NCI-H187 treated with DMSO at 0.1 percent for 48 hours (cell line): ENCODE measurements around the gene PTPRM.

Source experiments
- DNase-seq: peaks from one replicate; lab custom pipeline; 2025; lab: John Stamatoyannopoulos, UW

PTPRM gene

DNA sequence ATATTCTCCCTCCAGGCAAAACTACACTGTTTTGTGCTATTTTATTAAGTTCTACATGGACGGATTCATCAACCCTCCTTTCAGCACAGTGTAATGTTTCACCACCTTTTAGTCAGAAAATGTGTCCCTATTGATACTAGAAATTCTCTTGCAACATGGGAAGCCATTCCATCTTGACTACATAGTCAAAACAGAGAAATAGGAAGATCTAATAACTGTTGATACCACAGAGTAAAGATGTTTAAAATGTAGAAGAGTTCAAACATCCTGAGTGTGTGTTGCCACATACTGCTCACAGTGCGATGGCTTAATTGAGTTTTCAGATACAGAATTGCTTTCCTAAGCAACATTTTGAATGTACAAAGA, 549.9 kb downstream of the PTPRM start:
- no peak for DNase-seq

GRCh38 chr18:8121101-8121500, 554.0 kb downstream of the PTPRM start:
- no peak for DNase-seq

GRCh38 chr18:8121942-8122480, 554.9 kb downstream of the PTPRM start:
- DNase-seq, result no peak

GRCh38 chr18:8124232-8125146, 557.4 kb downstream of the PTPRM start:
- no peak for DNase-seq

DNA sequence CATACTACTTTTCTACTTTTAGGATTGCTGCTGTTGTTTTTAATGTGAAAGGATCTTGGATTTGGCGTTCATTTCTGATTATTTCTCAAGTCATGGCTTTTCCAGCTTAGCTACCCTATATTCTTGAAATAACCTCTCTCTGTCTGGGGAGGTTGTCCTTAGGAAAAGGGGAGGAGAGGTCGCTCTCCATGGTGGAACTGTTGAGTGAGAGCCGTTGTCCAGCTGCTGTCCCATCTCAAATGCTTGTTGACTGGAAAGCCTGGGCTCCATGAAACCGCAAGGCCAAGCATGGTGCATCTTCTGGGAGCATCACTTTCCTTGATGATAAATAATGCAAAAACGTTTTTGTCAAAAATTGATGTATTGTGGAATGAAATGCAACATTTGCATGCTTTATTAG, 563.0 kb downstream of the PTPRM start:
- no peak for DNase-seq

GRCh38 chr18:8133032-8133431, 565.9 kb downstream of the PTPRM start:
- DNase-seq, result no peak

DNA sequence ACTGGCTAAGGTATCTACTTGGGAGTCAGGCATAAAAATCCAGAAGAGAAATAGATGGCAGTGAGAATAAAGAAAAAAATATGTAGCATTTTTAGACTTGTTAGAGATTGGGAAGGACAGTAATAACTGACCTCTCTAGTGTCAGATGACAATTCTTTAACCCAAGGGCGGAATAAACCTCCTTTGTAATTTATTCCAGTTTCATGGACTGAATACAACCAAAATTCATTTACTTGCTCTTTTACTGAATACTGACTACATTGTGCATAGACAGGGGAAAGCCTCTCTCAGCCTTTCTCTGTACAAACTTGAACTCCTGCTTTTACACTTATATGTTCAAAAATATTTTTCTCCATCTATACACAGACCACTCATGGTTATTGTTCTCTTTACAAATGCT, 566.8 kb downstream of the PTPRM start:
- DNase-seq, result no peak

DNA sequence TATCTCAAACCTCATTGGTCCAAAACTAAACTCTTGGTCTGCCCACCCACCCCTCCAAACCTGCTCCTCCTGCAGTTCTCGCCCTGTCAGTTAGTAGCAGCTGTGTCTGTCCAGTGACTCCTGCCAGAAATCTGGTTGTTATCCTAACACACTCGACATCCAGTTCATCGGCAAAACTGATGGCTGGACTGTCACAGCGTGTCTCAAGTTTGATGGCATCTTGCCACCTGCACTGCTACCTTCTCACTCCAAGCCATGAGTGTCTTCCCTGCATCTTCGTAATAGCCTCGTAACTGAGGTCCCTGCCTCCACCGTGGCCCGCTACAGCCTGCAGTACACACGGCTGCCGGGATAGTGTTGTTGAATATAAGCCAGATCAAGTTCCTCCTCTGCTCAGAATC, 572.0 kb downstream of the PTPRM start:
- DNase-seq, result no peak

GRCh38 chr18:8139891-8140406, 572.8 kb downstream of the PTPRM start:
- no peak for DNase-seq

- no peak for DNase-seq
Measured at GRCh38 chr18:8140841-8141501, 573.9 kb downstream of the PTPRM start.

- no peak for DNase-seq
Measured at GRCh38 chr18:8142131-8142711, 575.1 kb downstream of the PTPRM start.

- no peak for DNase-seq
Measured at GRCh38 chr18:8142932-8143331, 575.8 kb downstream of the PTPRM start.

GRCh38 chr18:8151181-8151580, 584.1 kb downstream of the PTPRM start:
- no peak for DNase-seq

GRCh38 chr18:8153887-8154583, 586.9 kb downstream of the PTPRM start:
- no peak for DNase-seq

DNA sequence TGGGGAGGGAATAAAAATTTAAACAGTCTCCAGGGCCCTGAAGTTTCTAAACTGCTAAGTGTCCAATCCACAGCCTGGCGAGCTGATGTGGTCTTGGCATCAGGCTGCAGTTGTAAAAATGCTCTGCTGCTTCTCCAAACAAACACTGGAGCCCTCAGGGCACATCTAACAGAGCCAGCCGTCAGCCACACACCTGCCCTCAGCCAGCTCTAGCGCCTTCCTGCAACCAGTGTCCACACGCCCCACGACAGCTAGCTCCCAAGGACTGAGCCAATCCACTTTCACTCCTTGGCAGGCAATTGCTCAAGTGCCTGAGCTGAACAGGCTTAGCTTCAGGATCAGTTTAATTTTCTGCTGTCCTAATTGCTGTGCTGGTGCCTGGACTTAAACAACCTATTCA, 595.7 kb downstream of the PTPRM start:
- no peak for DNase-seq

DNA sequence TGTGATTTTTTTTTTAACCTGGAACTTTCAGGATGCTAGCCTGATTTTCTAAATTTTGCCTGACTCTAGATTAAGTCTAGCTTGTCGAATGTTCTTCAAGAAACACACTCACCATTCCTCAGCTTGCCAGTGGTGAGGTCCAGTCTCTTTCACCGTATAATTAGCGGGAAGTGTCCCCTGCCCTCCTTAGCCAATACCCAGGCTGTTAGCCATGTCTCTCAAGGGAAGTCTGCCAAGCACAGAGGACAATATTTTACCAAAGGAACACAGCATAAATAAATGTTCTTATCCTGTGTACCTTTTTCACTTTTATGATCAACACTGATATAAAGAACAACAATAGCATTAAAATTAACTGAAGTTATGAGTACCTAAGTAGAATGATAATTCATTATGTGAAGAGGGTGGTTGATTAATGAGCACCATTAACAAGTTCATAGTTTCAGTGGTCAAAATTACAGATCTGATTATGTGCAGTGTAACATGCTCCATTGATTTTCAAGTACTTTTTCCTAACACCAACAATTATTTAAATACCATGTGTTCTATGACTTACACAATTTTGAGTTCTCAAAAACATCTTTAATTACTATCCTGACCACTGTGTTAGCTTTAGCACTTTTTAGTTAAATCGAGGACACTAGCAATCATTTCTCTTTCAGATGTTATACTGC, 596.3 kb downstream of the PTPRM start:
- no peak for DNase-seq

DNA sequence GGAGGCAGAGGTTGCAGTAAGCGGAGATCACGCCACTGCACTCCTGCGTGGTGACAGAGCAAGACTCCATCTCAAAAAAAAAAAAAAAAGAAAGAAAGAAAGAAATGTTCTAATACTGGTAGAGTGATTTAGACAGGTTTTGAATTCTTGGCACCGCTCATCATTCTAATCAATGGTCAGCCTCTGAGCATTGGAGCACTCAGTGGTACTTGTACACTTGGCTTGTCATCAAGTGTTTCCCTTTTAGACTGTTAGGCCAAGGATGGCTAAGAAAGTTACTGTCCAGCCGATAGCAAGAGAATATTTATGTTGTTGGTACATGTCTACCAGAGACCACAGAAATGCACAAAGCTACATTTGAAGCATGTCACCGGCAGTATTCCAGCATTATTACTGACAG, 598.0 kb downstream of the PTPRM start:
- DNase-seq, result no peak

DNA sequence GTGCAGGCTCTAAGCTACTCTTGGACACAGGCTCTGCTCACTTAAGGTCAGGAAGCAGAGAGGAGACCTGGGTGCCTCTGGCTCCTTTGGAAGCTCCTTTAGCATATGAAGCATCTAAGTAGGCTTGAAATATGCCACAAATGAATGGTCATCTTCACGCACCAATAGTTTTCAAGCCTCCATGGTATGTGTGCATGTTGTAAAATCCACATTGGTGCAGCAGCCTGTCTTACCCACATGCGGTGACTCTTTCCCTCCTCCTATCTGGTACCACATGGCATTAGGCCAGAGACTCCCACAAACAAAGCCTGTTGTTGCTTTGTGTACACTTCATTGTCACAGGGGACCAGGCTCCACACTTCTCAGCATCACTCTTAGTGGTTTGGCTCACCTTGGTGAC, 599.9 kb downstream of the PTPRM start:
- DNase-seq, result no peak

- DNase-seq, result no peak
Measured at GRCh38 chr18:8167673-8168072, 600.6 kb downstream of the PTPRM start.

GRCh38 chr18:8169722-8170121, 602.6 kb downstream of the PTPRM start:
- no peak for DNase-seq

DNA sequence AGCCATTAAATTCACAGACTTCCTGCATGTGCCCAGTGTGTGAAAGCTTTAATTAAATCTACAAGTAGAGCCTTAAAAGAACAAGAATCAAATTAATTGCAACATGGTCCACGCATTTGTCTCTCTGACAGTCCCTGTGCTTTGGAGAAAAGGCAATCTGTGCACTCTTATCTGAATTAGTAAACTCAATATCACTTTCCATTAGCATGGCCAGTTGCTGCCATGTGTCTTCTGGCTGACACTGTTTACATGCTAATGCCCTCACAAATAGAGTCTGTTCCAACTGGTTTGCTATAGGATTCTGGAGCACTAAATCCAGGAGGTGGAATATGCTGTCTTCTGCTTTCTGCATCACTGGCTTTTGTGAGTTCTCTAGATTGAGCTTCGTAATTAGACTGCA, 607.7 kb downstream of the PTPRM start:
- no peak for DNase-seq
